Neural progenitor cell (in vitro differentiated cells): ENCODE measurements around the gene ATP10B.

Source experiments
- EZH2 ChIP-seq: fragments of 200-600 bp; sonication (generic); IDR thresholded peaks from 2 replicates; pipeline ENCODE4 v1.6.1; 2017; ENCODE audit warnings: antibody characterized with exemption, mild to moderate bottlenecking, moderate library complexity
- TF ChIP-seq, protein P1 (sequence below): fragments of 200-600 bp; sonication (generic); IDR thresholded peaks from 2 replicates; pipeline ENCODE4 v1.5.1; 2017; ENCODE audit warnings: antibody characterized with exemption, mild to moderate bottlenecking

DNA sequence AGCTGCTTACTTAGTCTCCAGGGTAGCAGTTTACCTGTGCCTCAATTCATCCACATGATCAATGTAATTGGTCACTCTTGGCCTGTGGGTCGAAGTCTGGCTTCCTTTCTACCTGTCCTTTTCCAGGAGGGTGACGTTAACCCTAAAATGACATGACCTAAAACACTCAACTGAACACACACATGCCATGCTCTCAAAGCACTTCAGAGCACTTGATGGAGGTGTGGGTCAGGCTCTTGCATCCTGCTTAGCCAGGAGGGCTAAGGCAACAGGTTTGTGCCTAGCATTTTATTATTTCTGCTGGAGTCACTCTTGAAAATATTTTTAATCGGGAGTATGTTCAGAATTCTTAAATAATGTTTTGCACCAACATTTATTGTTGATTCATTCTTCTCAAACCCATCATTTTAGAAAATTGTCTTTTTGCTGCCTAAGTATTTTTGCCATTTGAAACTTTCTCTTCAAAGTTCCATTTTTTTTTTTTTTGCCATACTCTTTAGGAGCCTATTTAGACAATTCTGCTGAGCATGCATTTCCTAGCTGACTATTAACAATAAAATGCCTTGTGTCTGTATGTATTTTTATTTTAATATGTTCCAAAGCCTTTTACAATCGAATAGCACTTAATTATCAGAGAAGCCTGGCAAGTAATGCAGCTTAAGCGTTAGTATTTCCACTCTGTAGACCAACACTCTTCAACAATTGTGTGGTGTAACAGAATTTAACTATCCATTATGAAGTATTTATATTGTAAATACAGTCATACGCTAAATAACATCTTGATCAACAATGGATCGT, 59.1 kb downstream of the ATP10B start:
- TF ChIP-seq, protein P1, sequence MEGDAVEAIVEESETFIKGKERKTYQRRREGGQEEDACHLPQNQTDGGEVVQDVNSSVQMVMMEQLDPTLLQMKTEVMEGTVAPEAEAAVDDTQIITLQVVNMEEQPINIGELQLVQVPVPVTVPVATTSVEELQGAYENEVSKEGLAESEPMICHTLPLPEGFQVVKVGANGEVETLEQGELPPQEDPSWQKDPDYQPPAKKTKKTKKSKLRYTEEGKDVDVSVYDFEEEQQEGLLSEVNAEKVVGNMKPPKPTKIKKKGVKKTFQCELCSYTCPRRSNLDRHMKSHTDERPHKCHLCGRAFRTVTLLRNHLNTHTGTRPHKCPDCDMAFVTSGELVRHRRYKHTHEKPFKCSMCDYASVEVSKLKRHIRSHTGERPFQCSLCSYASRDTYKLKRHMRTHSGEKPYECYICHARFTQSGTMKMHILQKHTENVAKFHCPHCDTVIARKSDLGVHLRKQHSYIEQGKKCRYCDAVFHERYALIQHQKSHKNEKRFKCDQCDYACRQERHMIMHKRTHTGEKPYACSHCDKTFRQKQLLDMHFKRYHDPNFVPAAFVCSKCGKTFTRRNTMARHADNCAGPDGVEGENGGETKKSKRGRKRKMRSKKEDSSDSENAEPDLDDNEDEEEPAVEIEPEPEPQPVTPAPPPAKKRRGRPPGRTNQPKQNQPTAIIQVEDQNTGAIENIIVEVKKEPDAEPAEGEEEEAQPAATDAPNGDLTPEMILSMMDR: no peak
- TF ChIP-seq EZH2: no peak
